ENCODE measurements around the gene PUS1. TPM values are rescaled to one million over a fixed set of nuclear protein-coding genes. Genes with fewer than 3 reads are reported as not detected.
A peak's percentile ranks its signal among the peaks of the same experiment; 100 is the strongest.
"Not testable (repeated sequence)": the region's sequence is repeated elsewhere in the genome, so short reads cannot be mapped to it uniquely, and the experiment has no call there.

The PUS1 gene
- total and polyA plus RNA-seq, 7 experiments from 2014 or later = 15.0 to 54.9 (median 37.1) TPM

GRCh38 chr12:131981388-131981787 lies 52.3 kb downstream of the PUS1 start:
- Mint-ChIP-seq H3K4me1 (peaks cover 0 to 23% (median 15%) of the 10 kb centered on the region in 7 donors), H3K9me3 (peaks cover 0 to 1% (median 0%) of the 10 kb centered on the region in 11 donors), H3K27me3 (no peaks in the 10 kb centered on the region), H3K4me3 (no peak overlapping the region), H3K27ac (peak overlapping the region in 1 of 9 donors; percentile 30), H3K36me3 (peaks cover 0 to 51% (median 8%) of the 10 kb centered on the region in 5 donors)
- ChIA-PET POLR2A (no interaction called here), CTCF (no interaction called here)
- Histone ChIP-seq H3K9me3 (ENCODE audit: control insufficient read depth in 2 of 3, low read length in 3 of 3) (no peaks in the 10 kb centered on the region), H3K36me3 (ENCODE audit: control insufficient read depth in 2 of 3, insufficient read depth in 3 of 3, low read length in 3 of 3) (peaks cover 8 to 66% (median 13%) of the 10 kb centered on the region in 3 experiments), H3K27me3 (ENCODE audit: control insufficient read depth in 2 of 2, insufficient read depth in 2 of 2, low read length in 2 of 2) (no peaks in the 10 kb centered on the region), H3K4me3 (ENCODE audit: low read length) (no peak overlapping the region), H3K27ac (ENCODE audit: low read depth, low read length) (no peak overlapping the region), H3K4me1 (ENCODE audit: control insufficient read depth in 2 of 2, insufficient read depth in 2 of 2, low read length in 2 of 2) (no peaks in the 10 kb centered on the region)
- ATAC-seq (no peak), DNase-seq (no peak)
- intact Hi-C loops (cut with micrococcal nuclease) = no loop called here

- ChIA-PET POLR2A (no interaction called here), CTCF (interaction anchor here (0.6 kb wide), 1 partner anchor 850 kb away, joined by 3 read pairs; no protein-coding TSS in a partner anchor)
- ATAC-seq = no peak
- intact Hi-C loops (cut with micrococcal nuclease) = no loop called here
- Mint-ChIP-seq H3K36me3 (peaks cover 0 to 57% (median 15%) of the 10 kb centered on the region in 5 donors), H3K4me1 (peaks cover 0 to 19% (median 10%) of the 10 kb centered on the region in 7 donors), H3K27ac (no peak overlapping the region), H3K4me3 (no peak overlapping the region), H3K27me3 (no peaks in the 10 kb centered on the region), H3K9me3 (peaks cover 0 to 1% (median 0%) of the 10 kb centered on the region in 11 donors)
- Histone ChIP-seq H3K27me3 (ENCODE audit: control insufficient read depth in 2 of 2, insufficient read depth in 2 of 2, low read length in 2 of 2) (no peaks in the 10 kb centered on the region), H3K4me1 (ENCODE audit: control insufficient read depth in 2 of 2, insufficient read depth in 2 of 2, low read length in 2 of 2) (no peaks in the 10 kb centered on the region), H3K4me3 (ENCODE audit: low read length) (no peak overlapping the region), H3K36me3 (ENCODE audit: control insufficient read depth in 2 of 3, insufficient read depth in 3 of 3, low read length in 3 of 3) (peaks cover 9 to 73% (median 13%) of the 10 kb centered on the region in 3 experiments), H3K9me3 (ENCODE audit: control insufficient read depth in 2 of 3, low read length in 3 of 3) (no peaks in the 10 kb centered on the region), H3K27ac (ENCODE audit: low read depth, low read length) (no peak overlapping the region)
- DNase-seq = no peak
Observed at GRCh38 chr12:131982041-131982440, 53.0 kb downstream of the PUS1 start.

- Histone ChIP-seq H3K27me3 (ENCODE audit: control insufficient read depth in 2 of 2, insufficient read depth in 2 of 2, low read length in 2 of 2) (no peaks in the 10 kb centered on the region), H3K4me1 (ENCODE audit: control insufficient read depth in 2 of 2, insufficient read depth in 2 of 2, low read length in 2 of 2) (no peaks in the 10 kb centered on the region), H3K36me3 (ENCODE audit: control insufficient read depth in 2 of 3, insufficient read depth in 3 of 3, low read length in 3 of 3) (peaks cover 13 to 83% (median 15%) of the 10 kb centered on the region in 3 experiments), H3K27ac (ENCODE audit: low read depth, low read length) (no peak overlapping the region), H3K9me3 (ENCODE audit: control insufficient read depth in 2 of 3, low read length in 3 of 3) (no peaks in the 10 kb centered on the region), H3K4me3 (ENCODE audit: low read length) (no peak overlapping the region)
- DNase-seq = no peak
- H3K9me3 Mint-ChIP-seq = peaks cover 0 to 1% (median 0%) of the 10 kb centered on the region in 11 donors
- intact Hi-C loops (cut with micrococcal nuclease) = no loop called here
- H3K27me3 Mint-ChIP-seq = no peaks in the 10 kb centered on the region
- ChIA-PET CTCF (no interaction called here), POLR2A (no interaction called here)
- H3K4me3 Mint-ChIP-seq = no peak overlapping the region
- no peak overlapping the region for H3K27ac Mint-ChIP-seq
- no peak for ATAC-seq
- H3K4me1 Mint-ChIP-seq = peaks cover 0 to 14% (median 4%) of the 10 kb centered on the region in 7 donors
- H3K36me3 Mint-ChIP-seq = peaks cover 4 to 55% (median 20%) of the 10 kb centered on the region in 5 donors
Observed at GRCh38 chr12:131983026-131983425, 54.0 kb downstream of the PUS1 start.

- no peak overlapping the region for H3K27ac ChIP-seq (ENCODE audit: low read depth, low read length)
- Mint-ChIP-seq H3K9me3 (peaks cover 0 to 1% (median 0%) of the 10 kb centered on the region in 11 donors), H3K4me3 (no peak overlapping the region), H3K4me1 (peaks cover 0 to 11% (median 3%) of the 10 kb centered on the region in 7 donors), H3K27ac (no peak overlapping the region), H3K36me3 (peaks cover 4 to 52% (median 20%) of the 10 kb centered on the region in 5 donors), H3K27me3 (no peaks in the 10 kb centered on the region)
- H3K27me3 ChIP-seq (ENCODE audit: control insufficient read depth in 2 of 2, insufficient read depth in 2 of 2, low read length in 2 of 2) = no peaks in the 10 kb centered on the region
- DNase-seq (no peak), ATAC-seq (no peak)
- CTCF ChIA-PET = no interaction called here
- H3K9me3 ChIP-seq (ENCODE audit: control insufficient read depth in 2 of 3, low read length in 3 of 3) = no peaks in the 10 kb centered on the region
- no peaks in the 10 kb centered on the region for H3K4me1 ChIP-seq (ENCODE audit: control insufficient read depth in 2 of 2, insufficient read depth in 2 of 2, low read length in 2 of 2)
- peaks cover 13 to 88% (median 15%) of the 10 kb centered on the region in 3 experiments for H3K36me3 ChIP-seq (ENCODE audit: control insufficient read depth in 2 of 3, insufficient read depth in 3 of 3, low read length in 3 of 3)
- POLR2A ChIA-PET = no interaction called here
- H3K4me3 ChIP-seq (ENCODE audit: low read length) = no peak overlapping the region
- intact Hi-C loops (cut with micrococcal nuclease) = no loop called here
Observed at GRCh38 chr12:131983554-131983953, 54.5 kb downstream of the PUS1 start.

- no peaks in the 10 kb centered on the region for H3K4me1 ChIP-seq (ENCODE audit: control insufficient read depth in 2 of 2, insufficient read depth in 2 of 2, low read length in 2 of 2)
- no peak overlapping the region for H3K27ac Mint-ChIP-seq
- DNase-seq (no peak), ATAC-seq (no peak)
- peaks cover 13 to 96% (median 20%) of the 10 kb centered on the region in 3 experiments for H3K36me3 ChIP-seq (ENCODE audit: control insufficient read depth in 2 of 3, insufficient read depth in 3 of 3, low read length in 3 of 3)
- intact Hi-C loops (cut with micrococcal nuclease) = no loop called here
- H3K9me3 ChIP-seq (ENCODE audit: control insufficient read depth in 2 of 3, low read length in 3 of 3) = no peaks in the 10 kb centered on the region
- no peak overlapping the region for H3K4me3 ChIP-seq (ENCODE audit: low read length)
- peaks cover 0 to 1% (median 0%) of the 10 kb centered on the region in 11 donors for H3K9me3 Mint-ChIP-seq
- POLR2A ChIA-PET = interaction anchor here (0.6 kb wide), 1 partner anchor 710 kb away, joined by 5 read pairs; no protein-coding TSS in a partner anchor
- no peaks in the 10 kb centered on the region for H3K27me3 ChIP-seq (ENCODE audit: control insufficient read depth in 2 of 2, insufficient read depth in 2 of 2, low read length in 2 of 2)
- H3K27ac ChIP-seq (ENCODE audit: low read depth, low read length) = no peak overlapping the region
- CTCF ChIA-PET = interaction anchor here (0.6 kb wide), 1 partner anchor 32 kb away, joined by 4 read pairs; no protein-coding TSS in a partner anchor
- H3K36me3 Mint-ChIP-seq = peaks cover 5 to 56% (median 20%) of the 10 kb centered on the region in 5 donors
- no peaks in the 10 kb centered on the region for H3K27me3 Mint-ChIP-seq
- peaks cover 0 to 11% (median 3%) of the 10 kb centered on the region in 7 donors for H3K4me1 Mint-ChIP-seq
- no peak overlapping the region for H3K4me3 Mint-ChIP-seq
Observed at GRCh38 chr12:131984334-131984733, 55.3 kb downstream of the PUS1 start.

GRCh38 chr12:131985510-131985875 lies 56.4 kb downstream of the PUS1 start:
- H3K4me3 Mint-ChIP-seq; H3K27ac Mint-ChIP-seq; POLR2A ChIA-PET; H3K9me3 Mint-ChIP-seq; intact Hi-C loops (cut with micrococcal nuclease); H3K27ac ChIP-seq (ENCODE audit: low read depth, low read length); H3K4me1 Mint-ChIP-seq; CTCF ChIA-PET; H3K9me3 ChIP-seq (ENCODE audit: control insufficient read depth in 2 of 3, low read length in 3 of 3); H3K27me3 Mint-ChIP-seq; H3K4me3 ChIP-seq (ENCODE audit: low read length); H3K27me3 ChIP-seq (ENCODE audit: control insufficient read depth in 2 of 2, insufficient read depth in 2 of 2, low read length in 2 of 2); H3K4me1 ChIP-seq (ENCODE audit: control insufficient read depth in 2 of 2, insufficient read depth in 2 of 2, low read length in 2 of 2); DNase-seq: not testable (repeated sequence)
- peak; percentile 53 for ATAC-seq
- H3K36me3 Mint-ChIP-seq = peaks cover 9 to 56% (median 23%) of the 10 kb centered on the region in 5 donors
- H3K36me3 ChIP-seq (ENCODE audit: control insufficient read depth in 2 of 3, insufficient read depth in 3 of 3, low read length in 3 of 3) = peaks cover 8 to 98% (median 32%) of the 10 kb centered on the region in 3 experiments

GRCh38 chr12:131986361-131986760 lies 57.3 kb downstream of the PUS1 start:
- no peaks in the 10 kb centered on the region for H3K4me1 ChIP-seq (ENCODE audit: control insufficient read depth in 2 of 2, insufficient read depth in 2 of 2, low read length in 2 of 2)
- H3K4me1 Mint-ChIP-seq = peaks cover 0 to 4% (median 0%) of the 10 kb centered on the region in 7 donors
- no peaks in the 10 kb centered on the region for H3K9me3 ChIP-seq (ENCODE audit: control insufficient read depth in 2 of 3, low read length in 3 of 3)
- peaks cover 14 to 59% (median 24%) of the 10 kb centered on the region in 5 donors for H3K36me3 Mint-ChIP-seq
- no peak overlapping the region for H3K4me3 ChIP-seq (ENCODE audit: low read length)
- peaks cover 0 to 98% (median 31%) of the 10 kb centered on the region in 3 experiments for H3K36me3 ChIP-seq (ENCODE audit: control insufficient read depth in 2 of 3, insufficient read depth in 3 of 3, low read length in 3 of 3)
- no peaks in the 10 kb centered on the region for H3K27me3 ChIP-seq (ENCODE audit: control insufficient read depth in 2 of 2, insufficient read depth in 2 of 2, low read length in 2 of 2)
- ChIA-PET CTCF (no interaction called here), POLR2A (no interaction called here)
- no peak overlapping the region for H3K27ac ChIP-seq (ENCODE audit: low read depth, low read length)
- intact Hi-C loops (cut with micrococcal nuclease) = no loop called here
- peaks cover 0 to 1% (median 0%) of the 10 kb centered on the region in 11 donors for H3K9me3 Mint-ChIP-seq
- no peaks in the 10 kb centered on the region for H3K27me3 Mint-ChIP-seq
- H3K4me3 Mint-ChIP-seq = no peak overlapping the region
- no peak for DNase-seq
- H3K27ac Mint-ChIP-seq = no peak overlapping the region
- no peak for ATAC-seq
